ENCODE results near the gene SEC31A. TPM values are rescaled to one million over a fixed set of nuclear protein-coding genes. Genes with fewer than 3 reads are reported as not detected.

The SEC31A gene
- total and polyA plus RNA-seq, 10 donors: 63.6 to 204 (median 146) TPM

DNA sequence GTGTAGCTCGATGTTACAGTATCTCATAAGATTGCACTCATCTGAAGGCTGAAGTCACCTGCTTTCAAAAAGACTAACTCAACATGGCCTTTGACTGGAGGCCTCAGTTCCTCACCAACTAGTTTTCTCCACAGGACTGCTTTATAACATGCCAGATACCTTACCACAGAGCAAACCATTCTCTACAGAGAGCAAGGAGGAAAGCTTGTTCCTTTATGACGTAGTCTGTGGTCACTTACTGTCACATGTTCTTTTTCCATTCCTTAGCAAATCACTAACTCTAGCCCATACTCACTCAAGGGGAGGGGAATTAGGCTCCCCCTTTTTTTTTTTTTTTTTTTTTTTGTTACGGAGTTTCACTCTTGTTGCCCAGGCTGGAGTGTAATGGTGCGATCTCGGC is 12.8 kb upstream of the SEC31A start:
- TF ChIP-seq POLR2AphosphoS5 (IDR thresholded peaks at IDR 0.05) (no peak), POLR2A (IDR thresholded peaks at IDR 0.05) (no peak)
- TF ChIP-seq, protein P1, sequence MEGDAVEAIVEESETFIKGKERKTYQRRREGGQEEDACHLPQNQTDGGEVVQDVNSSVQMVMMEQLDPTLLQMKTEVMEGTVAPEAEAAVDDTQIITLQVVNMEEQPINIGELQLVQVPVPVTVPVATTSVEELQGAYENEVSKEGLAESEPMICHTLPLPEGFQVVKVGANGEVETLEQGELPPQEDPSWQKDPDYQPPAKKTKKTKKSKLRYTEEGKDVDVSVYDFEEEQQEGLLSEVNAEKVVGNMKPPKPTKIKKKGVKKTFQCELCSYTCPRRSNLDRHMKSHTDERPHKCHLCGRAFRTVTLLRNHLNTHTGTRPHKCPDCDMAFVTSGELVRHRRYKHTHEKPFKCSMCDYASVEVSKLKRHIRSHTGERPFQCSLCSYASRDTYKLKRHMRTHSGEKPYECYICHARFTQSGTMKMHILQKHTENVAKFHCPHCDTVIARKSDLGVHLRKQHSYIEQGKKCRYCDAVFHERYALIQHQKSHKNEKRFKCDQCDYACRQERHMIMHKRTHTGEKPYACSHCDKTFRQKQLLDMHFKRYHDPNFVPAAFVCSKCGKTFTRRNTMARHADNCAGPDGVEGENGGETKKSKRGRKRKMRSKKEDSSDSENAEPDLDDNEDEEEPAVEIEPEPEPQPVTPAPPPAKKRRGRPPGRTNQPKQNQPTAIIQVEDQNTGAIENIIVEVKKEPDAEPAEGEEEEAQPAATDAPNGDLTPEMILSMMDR (IDR thresholded peaks at IDR 0.05 in 8 of 11, conservative IDR thresholded peaks at IDR 0.05 in 3 of 11): no peak
- Histone ChIP-seq H3K27ac (no peak overlapping the region), H3K27me3 (replicated peaks in 1 of 7) (no peaks in the 10 kb centered on the region), H3K9me3 (no peaks in the 10 kb centered on the region), H3K4me3 (no peak overlapping the region), H3K36me3 (peaks cover 0 to 26% (median 6%) of the 10 kb centered on the region in 6 donors), H3K4me1 (peaks cover 13 to 44% (median 20%) of the 10 kb centered on the region in 6 donors)
- no peak for DNase-seq
- intact Hi-C loops (cut with DNase I; ENCODE audit: low total_unique reads): loop anchor here (10.0 kb wide), 1 partner anchor 111 kb away; the partner anchor contains the start of gene LIN54
- 83 to 91% (median 86%) methylated on average over 5 of the region's 5 CpGs for WGBS, 5 donors

DNA sequence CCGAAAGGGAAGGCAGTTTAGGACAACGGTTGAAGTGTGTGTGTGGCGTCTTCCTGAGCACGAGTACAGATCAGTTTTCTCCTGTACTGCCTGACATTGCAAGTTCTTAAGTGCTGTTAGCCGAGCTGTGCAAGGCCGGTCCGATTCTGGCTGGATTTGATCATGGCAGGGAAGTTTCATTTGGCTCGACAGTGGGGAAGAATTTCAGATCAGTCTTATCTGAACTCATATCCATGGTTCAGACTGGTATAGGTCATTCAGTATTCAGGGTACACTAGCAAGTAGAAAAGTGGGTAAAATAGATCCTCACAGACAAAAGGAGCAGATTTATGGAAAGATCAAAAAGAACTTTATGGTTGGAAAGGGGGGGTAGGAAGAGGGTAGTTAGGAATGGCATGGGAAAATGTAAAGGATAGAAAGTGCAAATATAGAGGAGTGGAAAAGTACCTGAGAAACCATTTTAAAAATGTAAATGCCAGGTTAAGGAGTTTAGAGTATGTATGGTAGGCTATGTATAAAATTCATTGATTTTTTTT is 10.3 kb upstream of the SEC31A start:
- TF ChIP-seq POLR2AphosphoS5 (IDR thresholded peaks at IDR 0.05) (no peak), POLR2A (IDR thresholded peaks at IDR 0.05) (no peak)
- TF ChIP-seq, protein P1 (IDR thresholded peaks at IDR 0.05 in 8 of 11, conservative IDR thresholded peaks at IDR 0.05 in 3 of 11): no peak
- Histone ChIP-seq H3K27me3 (replicated peaks in 1 of 7) (no peaks in the 10 kb centered on the region), H3K4me3 (peak overlapping the region; percentile 58 to 83 (median 62)), H3K4me1 (peaks cover 29 to 69% (median 42%) of the 10 kb centered on the region in 6 donors), H3K9me3 (no peaks in the 10 kb centered on the region), H3K27ac (peak overlapping the region; percentile 98 to 100 (median 99)), H3K36me3 (peaks cover 0 to 19% (median 7%) of the 10 kb centered on the region in 6 donors)
- DNase-seq: no peak
- 0 to 1% (median 1%) methylated on average over 8 of the region's 8 CpGs for WGBS, 5 donors
- intact Hi-C loops (cut with DNase I; ENCODE audit: low total_unique reads): loop anchor here (10.0 kb wide), 1 partner anchor 114 kb away; the partner anchor contains the start of gene LIN54

DNA sequence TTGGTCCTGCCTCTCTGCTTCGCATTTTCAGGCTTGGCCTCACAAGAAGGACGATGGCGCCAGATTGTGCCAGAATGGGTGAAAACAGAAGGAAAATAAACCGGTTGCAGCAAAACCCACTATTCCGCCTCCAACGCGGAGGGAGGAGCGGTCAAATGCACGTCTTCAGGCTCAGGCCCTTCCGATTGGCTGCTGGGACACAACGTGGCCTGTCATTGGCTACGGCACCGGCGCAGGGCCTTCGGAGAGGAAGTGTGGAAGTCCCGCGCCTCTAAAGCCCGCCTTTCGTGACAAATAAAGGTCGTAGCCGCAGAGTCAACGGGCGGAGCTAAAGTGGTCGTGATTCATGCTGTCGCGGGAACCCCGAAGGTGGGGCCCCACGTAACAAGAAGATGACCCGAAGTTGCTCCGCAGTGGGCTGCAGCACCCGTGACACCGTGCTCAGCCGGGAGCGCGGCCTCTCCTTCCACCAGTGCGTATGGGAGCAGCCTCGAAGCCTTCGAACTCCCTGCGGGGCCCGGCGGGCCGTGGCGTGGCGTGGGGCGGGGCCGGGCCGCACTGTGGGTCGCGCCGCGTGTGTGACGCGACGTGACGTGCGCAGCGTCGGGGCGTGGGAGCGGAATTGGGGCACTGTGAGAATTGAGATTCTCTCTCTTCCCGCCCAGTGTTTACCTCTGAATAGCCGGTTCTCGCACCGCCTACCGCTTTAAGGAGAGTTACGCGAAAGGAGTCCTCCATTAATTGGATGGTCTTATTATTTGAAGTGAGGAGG is 9.6 kb upstream of the SEC31A start, which contains the start of gene THAP9:
TSS of gene THAP9 (plus strand) at position 325 of the 772 bp plus-strand sequence. CDS start at position 393, 68 bp downstream.
- WGBS, 5 donors: 0 to 1% (median 0%) methylated on average over 49 to 67 of the region's 67 CpGs
- intact Hi-C loops (cut with DNase I; ENCODE audit: low total_unique reads): loop anchor here (10.0 kb wide), 1 partner anchor 114 kb away; the partner anchor contains the start of gene LIN54
- peaks cover 0 to 25% (median 6%) of the 10 kb centered on the region in 6 donors for H3K36me3 ChIP-seq

More for the DNA sequence above, 9.6 kb upstream of the SEC31A start, which contains the start of gene THAP9:
- Histone ChIP-seq H3K27ac (peak within 1 kb of the TSS; percentile 98 to 100 (median 99)), H3K27me3 (replicated peaks in 1 of 7) (no peaks in the 10 kb centered on the region), H3K9me3 (no peaks in the 10 kb centered on the region), H3K4me3 (peak within 1 kb of the TSS; percentile 58 to 83 (median 62)), H3K4me1 (peaks cover 29 to 68% (median 42%) of the 10 kb centered on the region in 6 donors)
- DNase-seq: peak; percentile 99
- TF ChIP-seq POLR2A (IDR thresholded peaks at IDR 0.05) (peak in 2 of 3 donors; percentile 9 to 85), POLR2AphosphoS5 (IDR thresholded peaks at IDR 0.05) (peak; percentile 94)
- TF ChIP-seq, protein P1 (IDR thresholded peaks at IDR 0.05 in 8 of 11, conservative IDR thresholded peaks at IDR 0.05 in 3 of 11): peak in 2 of 11 experiments; percentile 12 to 17
